Measurements from ENCODE around the gene TLE6. TPM values are rescaled to one million over a fixed set of nuclear protein-coding genes. Genes with fewer than 3 reads are reported as not detected.

Gene TLE6
- total and polyA plus RNA-seq, 2 of the 8 experiments (the other 6 are each of a cell fraction or from before 2014, with no cell fraction given), result 2.5 to 2.9 TPM

DNA sequence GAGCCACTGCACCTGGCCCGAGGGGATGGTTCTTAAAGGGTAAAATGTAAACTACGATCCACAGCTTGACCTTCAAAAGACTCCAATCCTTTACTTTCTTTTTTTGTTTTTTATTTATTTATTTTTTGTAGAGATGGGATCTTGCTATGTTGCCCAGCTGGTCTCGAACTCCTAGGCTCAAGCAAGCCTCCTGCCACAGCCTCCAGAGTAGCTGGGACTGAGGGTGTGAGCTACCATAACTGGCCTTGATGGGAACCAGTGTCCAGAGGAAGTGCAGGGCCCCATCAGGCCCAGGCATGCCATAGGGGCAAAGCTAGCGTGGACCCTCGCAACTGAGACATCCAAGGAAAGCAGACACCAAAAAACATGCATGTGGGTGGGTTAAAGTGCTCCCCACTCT, 14.2 kb upstream of the TLE6 start (continued):
- TF ChIP-seq, protein P1, sequence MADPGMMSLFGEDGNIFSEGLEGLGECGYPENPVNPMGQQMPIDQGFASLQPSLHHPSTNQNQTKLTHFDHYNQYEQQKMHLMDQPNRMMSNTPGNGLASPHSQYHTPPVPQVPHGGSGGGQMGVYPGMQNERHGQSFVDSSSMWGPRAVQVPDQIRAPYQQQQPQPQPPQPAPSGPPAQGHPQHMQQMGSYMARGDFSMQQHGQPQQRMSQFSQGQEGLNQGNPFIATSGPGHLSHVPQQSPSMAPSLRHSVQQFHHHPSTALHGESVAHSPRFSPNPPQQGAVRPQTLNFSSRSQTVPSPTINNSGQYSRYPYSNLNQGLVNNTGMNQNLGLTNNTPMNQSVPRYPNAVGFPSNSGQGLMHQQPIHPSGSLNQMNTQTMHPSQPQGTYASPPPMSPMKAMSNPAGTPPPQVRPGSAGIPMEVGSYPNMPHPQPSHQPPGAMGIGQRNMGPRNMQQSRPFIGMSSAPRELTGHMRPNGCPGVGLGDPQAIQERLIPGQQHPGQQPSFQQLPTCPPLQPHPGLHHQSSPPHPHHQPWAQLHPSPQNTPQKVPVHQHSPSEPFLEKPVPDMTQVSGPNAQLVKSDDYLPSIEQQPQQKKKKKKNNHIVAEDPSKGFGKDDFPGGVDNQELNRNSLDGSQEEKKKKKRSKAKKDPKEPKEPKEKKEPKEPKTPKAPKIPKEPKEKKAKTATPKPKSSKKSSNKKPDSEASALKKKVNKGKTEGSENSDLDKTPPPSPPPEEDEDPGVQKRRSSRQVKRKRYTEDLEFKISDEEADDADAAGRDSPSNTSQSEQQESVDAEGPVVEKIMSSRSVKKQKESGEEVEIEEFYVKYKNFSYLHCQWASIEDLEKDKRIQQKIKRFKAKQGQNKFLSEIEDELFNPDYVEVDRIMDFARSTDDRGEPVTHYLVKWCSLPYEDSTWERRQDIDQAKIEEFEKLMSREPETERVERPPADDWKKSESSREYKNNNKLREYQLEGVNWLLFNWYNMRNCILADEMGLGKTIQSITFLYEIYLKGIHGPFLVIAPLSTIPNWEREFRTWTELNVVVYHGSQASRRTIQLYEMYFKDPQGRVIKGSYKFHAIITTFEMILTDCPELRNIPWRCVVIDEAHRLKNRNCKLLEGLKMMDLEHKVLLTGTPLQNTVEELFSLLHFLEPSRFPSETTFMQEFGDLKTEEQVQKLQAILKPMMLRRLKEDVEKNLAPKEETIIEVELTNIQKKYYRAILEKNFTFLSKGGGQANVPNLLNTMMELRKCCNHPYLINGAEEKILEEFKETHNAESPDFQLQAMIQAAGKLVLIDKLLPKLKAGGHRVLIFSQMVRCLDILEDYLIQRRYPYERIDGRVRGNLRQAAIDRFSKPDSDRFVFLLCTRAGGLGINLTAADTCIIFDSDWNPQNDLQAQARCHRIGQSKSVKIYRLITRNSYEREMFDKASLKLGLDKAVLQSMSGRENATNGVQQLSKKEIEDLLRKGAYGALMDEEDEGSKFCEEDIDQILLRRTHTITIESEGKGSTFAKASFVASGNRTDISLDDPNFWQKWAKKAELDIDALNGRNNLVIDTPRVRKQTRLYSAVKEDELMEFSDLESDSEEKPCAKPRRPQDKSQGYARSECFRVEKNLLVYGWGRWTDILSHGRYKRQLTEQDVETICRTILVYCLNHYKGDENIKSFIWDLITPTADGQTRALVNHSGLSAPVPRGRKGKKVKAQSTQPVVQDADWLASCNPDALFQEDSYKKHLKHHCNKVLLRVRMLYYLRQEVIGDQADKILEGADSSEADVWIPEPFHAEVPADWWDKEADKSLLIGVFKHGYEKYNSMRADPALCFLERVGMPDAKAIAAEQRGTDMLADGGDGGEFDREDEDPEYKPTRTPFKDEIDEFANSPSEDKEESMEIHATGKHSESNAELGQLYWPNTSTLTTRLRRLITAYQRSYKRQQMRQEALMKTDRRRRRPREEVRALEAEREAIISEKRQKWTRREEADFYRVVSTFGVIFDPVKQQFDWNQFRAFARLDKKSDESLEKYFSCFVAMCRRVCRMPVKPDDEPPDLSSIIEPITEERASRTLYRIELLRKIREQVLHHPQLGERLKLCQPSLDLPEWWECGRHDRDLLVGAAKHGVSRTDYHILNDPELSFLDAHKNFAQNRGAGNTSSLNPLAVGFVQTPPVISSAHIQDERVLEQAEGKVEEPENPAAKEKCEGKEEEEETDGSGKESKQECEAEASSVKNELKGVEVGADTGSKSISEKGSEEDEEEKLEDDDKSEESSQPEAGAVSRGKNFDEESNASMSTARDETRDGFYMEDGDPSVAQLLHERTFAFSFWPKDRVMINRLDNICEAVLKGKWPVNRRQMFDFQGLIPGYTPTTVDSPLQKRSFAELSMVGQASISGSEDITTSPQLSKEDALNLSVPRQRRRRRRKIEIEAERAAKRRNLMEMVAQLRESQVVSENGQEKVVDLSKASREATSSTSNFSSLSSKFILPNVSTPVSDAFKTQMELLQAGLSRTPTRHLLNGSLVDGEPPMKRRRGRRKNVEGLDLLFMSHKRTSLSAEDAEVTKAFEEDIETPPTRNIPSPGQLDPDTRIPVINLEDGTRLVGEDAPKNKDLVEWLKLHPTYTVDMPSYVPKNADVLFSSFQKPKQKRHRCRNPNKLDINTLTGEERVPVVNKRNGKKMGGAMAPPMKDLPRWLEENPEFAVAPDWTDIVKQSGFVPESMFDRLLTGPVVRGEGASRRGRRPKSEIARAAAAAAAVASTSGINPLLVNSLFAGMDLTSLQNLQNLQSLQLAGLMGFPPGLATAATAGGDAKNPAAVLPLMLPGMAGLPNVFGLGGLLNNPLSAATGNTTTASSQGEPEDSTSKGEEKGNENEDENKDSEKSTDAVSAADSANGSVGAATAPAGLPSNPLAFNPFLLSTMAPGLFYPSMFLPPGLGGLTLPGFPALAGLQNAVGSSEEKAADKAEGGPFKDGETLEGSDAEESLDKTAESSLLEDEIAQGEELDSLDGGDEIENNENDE (IDR thresholded peaks at IDR 0.05; ENCODE audit: insufficient replicate concordance, low read length), result no peak
- TF ChIP-seq, protein P2, sequence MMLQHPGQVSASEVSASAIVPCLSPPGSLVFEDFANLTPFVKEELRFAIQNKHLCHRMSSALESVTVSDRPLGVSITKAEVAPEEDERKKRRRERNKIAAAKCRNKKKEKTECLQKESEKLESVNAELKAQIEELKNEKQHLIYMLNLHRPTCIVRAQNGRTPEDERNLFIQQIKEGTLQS (IDR thresholded peaks at IDR 0.05; ENCODE audit: insufficient read depth, low read depth, low read length), result no peak
- no peak for TF ChIP-seq CHD1 (IDR thresholded peaks at IDR 0.05; ENCODE audit: low read depth, low read length)
- no peak for TF ChIP-seq BRCA1 (IDR thresholded peaks at IDR 0.05; ENCODE audit: low read depth, low read length)
- TF ChIP-seq SUZ12 (IDR thresholded peaks at IDR 0.05; ENCODE audit: low read length), result no peak
- TF ChIP-seq CREB1 (IDR thresholded peaks at IDR 0.05), result no peak
- no peak for TF ChIP-seq RFX5 (IDR thresholded peaks at IDR 0.05; ENCODE audit: borderline replicate concordance, low read depth, low read length)
- no peak for TF ChIP-seq SP1 (IDR thresholded peaks at IDR 0.05; ENCODE audit: low read depth, low read length)
- TF ChIP-seq SIX5 (IDR thresholded peaks at IDR 0.05; ENCODE audit: low read depth, low read length), result no peak
- no peak for TF ChIP-seq SIN3A (conservative IDR thresholded peaks at IDR 0.05 in 1 of 2, IDR thresholded peaks at IDR 0.05 in 1 of 2; ENCODE audit: low read depth in 1 of 2, low read length in 2 of 2)
- TF ChIP-seq RXRA (IDR thresholded peaks at IDR 0.05; ENCODE audit: insufficient read depth, low read depth, low read length), result no peak
- no peak for TF ChIP-seq GTF2F1 (IDR thresholded peaks at IDR 0.05; ENCODE audit: borderline replicate concordance, low read depth, low read length)
